Astrocyte of the cerebellum (primary cell): ENCODE measurements around the gene CCDC170.
"Not testable (repeated sequence)": the region's sequence is repeated elsewhere in the genome, so short reads cannot be mapped to it uniquely, and the experiment has no call there.

Experiments used
- DNase-seq: peaks from one replicate; pipeline ENCODE4 v3.0.0-alpha.2; 2011; ENCODE audit warnings: low read depth
- H3K4me3 ChIP-seq: 2 replicates; pipeline ENCODE4 v1.5.1; 2011; ENCODE audit warnings: mild to moderate bottlenecking, low read depth, low read length, moderate library complexity
- in situ Hi-C: cut with HindIII; loops from 2 replicates; pipeline ENCODE4 v1.10.0; 2017; ENCODE audit warnings: low sequenced_read_pairs
- TF ChIP-seq, protein P1 (sequence below): IDR thresholded peaks from 2 replicates; pipeline ENCODE4 v1.5.1; 2012; ENCODE audit warnings: low read length, low read depth, moderate library complexity, mild to moderate bottlenecking; ENCODE audit errors: missing control alignments

The CCDC170 gene

GRCh38 chr6:151514000-151514730 is 20.3 kb downstream of the CCDC170 start:
- H3K4me3 ChIP-seq, result no peak overlapping the region
- TF ChIP-seq, protein P1, sequence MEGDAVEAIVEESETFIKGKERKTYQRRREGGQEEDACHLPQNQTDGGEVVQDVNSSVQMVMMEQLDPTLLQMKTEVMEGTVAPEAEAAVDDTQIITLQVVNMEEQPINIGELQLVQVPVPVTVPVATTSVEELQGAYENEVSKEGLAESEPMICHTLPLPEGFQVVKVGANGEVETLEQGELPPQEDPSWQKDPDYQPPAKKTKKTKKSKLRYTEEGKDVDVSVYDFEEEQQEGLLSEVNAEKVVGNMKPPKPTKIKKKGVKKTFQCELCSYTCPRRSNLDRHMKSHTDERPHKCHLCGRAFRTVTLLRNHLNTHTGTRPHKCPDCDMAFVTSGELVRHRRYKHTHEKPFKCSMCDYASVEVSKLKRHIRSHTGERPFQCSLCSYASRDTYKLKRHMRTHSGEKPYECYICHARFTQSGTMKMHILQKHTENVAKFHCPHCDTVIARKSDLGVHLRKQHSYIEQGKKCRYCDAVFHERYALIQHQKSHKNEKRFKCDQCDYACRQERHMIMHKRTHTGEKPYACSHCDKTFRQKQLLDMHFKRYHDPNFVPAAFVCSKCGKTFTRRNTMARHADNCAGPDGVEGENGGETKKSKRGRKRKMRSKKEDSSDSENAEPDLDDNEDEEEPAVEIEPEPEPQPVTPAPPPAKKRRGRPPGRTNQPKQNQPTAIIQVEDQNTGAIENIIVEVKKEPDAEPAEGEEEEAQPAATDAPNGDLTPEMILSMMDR, result no peak
- in situ Hi-C loops, result no loop called here
- DNase-seq, result no peak

- DNase-seq, in situ Hi-C loops, H3K4me3 ChIP-seq: not testable (repeated sequence)
These were observed 25.2 kb downstream of the CCDC170 start for GRCh38 chr6:151518992-151519391.

GRCh38 chr6:151523034-151523433 is 29.2 kb downstream of the CCDC170 start:
- in situ Hi-C loops, result no loop called here
- no peak overlapping the region for H3K4me3 ChIP-seq
- no peak for DNase-seq
- TF ChIP-seq, protein P1, result no peak

DNA sequence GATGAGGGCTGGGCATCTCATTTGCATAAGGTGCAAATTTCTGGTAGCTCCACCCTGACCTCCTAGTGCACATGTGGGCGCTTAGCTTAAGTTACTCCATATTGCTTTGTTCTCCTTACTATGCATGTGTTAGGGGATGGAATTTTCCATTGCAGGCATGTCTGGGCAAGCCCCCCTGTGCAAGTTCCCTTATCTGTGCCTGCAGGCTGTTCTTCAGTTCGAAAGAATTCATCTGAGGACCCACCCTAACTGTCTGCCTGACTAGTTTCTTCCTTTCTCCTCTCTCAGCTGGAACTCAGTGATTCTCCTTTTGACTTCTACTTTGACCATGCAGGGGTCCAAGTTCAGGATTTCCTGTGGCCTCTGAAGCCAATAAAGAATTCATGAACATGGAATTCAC is 30.2 kb downstream of the CCDC170 start:
- H3K4me3 ChIP-seq, result no peak overlapping the region
- TF ChIP-seq, protein P1, result no peak
- in situ Hi-C loops, result no loop called here
- DNase-seq, result no peak

DNA sequence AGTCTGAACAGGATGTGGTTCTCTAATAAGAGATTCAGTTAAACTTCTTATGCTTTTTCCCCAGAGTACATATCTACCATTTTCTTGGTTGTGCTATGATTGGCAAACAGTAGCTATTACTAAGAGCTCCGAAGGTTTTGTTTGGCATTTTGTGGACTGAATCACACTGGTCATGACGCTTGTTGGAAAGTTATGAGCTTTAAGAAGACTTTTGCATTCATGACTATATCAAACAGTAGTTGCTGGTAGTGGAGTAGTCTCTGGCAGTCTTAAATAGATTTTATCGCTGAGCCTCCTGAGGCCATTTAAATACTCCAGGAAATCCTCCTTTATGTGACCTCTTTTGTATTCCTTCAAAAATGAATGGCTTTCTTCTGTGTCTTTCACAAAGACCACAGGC is 40.8 kb downstream of the CCDC170 start:
- TF ChIP-seq, protein P1, result no peak
- DNase-seq, result peak; percentile 65
- in situ Hi-C loops, result no loop called here
- H3K4me3 ChIP-seq, result no peak overlapping the region

DNA sequence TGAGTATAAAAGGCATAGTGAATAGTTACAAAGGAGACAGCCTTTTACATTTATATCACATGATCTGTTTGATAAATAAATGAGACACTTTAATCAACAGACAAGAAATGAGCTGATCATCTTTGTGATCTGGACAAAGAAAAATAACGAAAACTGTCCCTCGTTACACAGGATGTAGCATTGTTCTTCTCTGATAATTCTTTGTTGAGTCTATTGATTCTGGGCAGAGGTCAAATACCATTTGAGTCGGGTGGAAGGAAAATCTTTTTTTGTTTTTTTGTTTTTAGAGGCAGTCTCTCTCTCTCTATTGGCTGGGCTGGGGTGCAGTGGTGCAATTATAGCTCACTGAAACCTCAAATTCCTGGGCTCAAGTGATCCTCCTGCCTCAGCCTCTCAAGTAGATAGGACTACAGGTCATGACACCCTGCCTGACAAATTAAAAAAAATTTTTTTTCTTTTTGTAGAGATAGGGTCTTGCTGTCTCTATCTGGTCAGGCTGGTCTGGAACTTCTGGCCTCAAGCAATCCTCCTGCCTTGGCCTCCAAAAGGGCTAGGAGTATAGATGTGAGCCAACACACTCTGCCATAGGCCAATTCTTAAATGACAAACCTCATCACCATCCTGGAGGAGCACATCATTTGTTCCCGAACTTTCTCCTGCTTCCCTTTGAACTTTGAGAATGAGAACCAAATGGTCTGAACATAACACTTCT is 41.8 kb downstream of the CCDC170 start:
- TF ChIP-seq, protein P1, result no peak
- in situ Hi-C loops, result no loop called here
- H3K4me3 ChIP-seq, result no peak overlapping the region
- no peak for DNase-seq

DNA sequence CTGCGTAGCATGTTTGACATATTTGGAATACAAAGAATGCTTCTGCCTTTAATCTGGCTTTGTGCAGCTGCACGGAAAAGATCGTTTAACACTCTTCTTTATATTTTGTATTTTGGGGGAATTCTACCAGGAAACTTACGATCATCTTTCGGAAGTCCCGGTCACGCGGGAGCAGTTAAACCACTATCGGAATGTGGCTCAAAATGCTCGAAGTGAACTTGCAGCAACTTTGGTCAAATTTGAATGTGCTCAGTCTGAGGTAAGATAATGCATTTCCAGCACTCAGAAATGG is 42.3 kb downstream of the CCDC170 start:
- TF ChIP-seq, protein P1, result no peak
- in situ Hi-C loops, result no loop called here
- no peak overlapping the region for H3K4me3 ChIP-seq
- DNase-seq, result no peak
